OCI-LY1 (cell line): Measurements from ENCODE around the gene PLEKHA6.

Experiments used
- EZH2 ChIP-seq: fragments of 200-600 bp; sonication (generic), shearing (Covaris generic); IDR thresholded peaks from 2 replicates; pipeline ENCODE4 v1.8.0; 2017; ENCODE audit warnings: borderline replicate concordance, mixed run types, mild to moderate bottlenecking, antibody characterized with exemption, low read length, moderate library complexity, mixed read lengths
- TF ChIP-seq, protein P1 (sequence below): fragments of 200-600 bp; sonication (generic), shearing (Covaris generic); IDR thresholded peaks from 2 replicates; pipeline ENCODE4 v1.5.1; 2017; ENCODE audit warnings: mild to moderate bottlenecking, antibody characterized with exemption, low read length, moderate library complexity, mixed read lengths

DNA sequence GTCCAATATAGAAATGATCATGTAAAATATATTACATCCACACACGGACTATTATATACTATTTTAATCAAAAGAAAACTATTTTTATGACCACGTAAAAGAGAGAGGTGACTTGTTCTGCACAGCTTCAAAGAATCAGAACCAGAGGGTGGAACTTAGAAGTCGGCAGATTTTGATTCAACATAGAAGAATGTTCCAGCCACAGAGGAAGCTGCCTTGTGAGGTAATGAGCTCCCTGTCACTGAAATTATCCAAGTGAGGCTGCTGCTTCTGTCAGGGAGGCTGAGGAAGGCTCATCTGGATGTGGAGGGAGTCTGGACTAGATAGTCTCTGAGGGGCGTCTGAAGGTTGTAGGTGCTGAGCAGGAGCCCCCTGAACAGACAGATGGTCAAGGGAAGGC lies 2.7 kb downstream of the PLEKHA6 start:
- TF ChIP-seq, protein P1, sequence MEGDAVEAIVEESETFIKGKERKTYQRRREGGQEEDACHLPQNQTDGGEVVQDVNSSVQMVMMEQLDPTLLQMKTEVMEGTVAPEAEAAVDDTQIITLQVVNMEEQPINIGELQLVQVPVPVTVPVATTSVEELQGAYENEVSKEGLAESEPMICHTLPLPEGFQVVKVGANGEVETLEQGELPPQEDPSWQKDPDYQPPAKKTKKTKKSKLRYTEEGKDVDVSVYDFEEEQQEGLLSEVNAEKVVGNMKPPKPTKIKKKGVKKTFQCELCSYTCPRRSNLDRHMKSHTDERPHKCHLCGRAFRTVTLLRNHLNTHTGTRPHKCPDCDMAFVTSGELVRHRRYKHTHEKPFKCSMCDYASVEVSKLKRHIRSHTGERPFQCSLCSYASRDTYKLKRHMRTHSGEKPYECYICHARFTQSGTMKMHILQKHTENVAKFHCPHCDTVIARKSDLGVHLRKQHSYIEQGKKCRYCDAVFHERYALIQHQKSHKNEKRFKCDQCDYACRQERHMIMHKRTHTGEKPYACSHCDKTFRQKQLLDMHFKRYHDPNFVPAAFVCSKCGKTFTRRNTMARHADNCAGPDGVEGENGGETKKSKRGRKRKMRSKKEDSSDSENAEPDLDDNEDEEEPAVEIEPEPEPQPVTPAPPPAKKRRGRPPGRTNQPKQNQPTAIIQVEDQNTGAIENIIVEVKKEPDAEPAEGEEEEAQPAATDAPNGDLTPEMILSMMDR = no peak
- TF ChIP-seq EZH2 = no peak
